T-helper 1 cell (primary cell): Measurements from ENCODE around the gene MZT2A.
A peak's percentile ranks its signal among the peaks of the same experiment; 100 is the strongest.
"Not testable (repeated sequence)": the region's sequence is repeated elsewhere in the genome, so short reads cannot be mapped to it uniquely, and the experiment has no call there.

Source experiments
- DNase-seq, 5 donors: peaks; one replicate each; pipeline ENCODE4 v3.0.0-alpha.2; 2012 to 2020
- total RNA-seq, 4 donors: gene quantifications; one replicate each; lab custom pipeline; 2026; lab: John Stamatoyannopoulos, UW

The MZT2A gene
- total RNA-seq, result 17.5 to 37.0 (median 30.3) reads per million in 4 donors

- not testable (repeated sequence) for DNase-seq
Observed at GRCh38 chr2:131492015-131492417, at the start of gene MZT2A. TSS of gene MZT2A (minus strand) at chr2:131492397. CDS start at chr2:131492376, 21 bp downstream.

GRCh38 chr2:131538856-131539255, 46.7 kb upstream of the MZT2A start:
- not testable (repeated sequence) for DNase-seq

- not testable (repeated sequence) for DNase-seq
Observed at GRCh38 chr2:131536841-131537240, 44.6 kb upstream of the MZT2A start.

GRCh38 chr2:131535951-131536826, 44.0 kb upstream of the MZT2A start:
- DNase-seq, result not testable (repeated sequence)

GRCh38 chr2:131535526-131535925, 43.3 kb upstream of the MZT2A start:
- DNase-seq, result no peak

- DNase-seq, result not testable (repeated sequence)
Observed at GRCh38 chr2:131534965-131535364, 42.8 kb upstream of the MZT2A start.

GRCh38 chr2:131534317-131534672, 42.1 kb upstream of the MZT2A start:
- not testable (repeated sequence) for DNase-seq

GRCh38 chr2:131533609-131534316, 41.6 kb upstream of the MZT2A start:
- not testable (repeated sequence) for DNase-seq

GRCh38 chr2:131532723-131533608, 40.8 kb upstream of the MZT2A start:
- not testable (repeated sequence) for DNase-seq

- not testable (repeated sequence) for DNase-seq
Observed at GRCh38 chr2:131531547-131532185, 39.5 kb upstream of the MZT2A start.

- DNase-seq, result not testable (repeated sequence)
Observed at GRCh38 chr2:131530626-131531344, 38.6 kb upstream of the MZT2A start.

GRCh38 chr2:131529864-131530445, 37.8 kb upstream of the MZT2A start:
- DNase-seq, result not testable (repeated sequence)

GRCh38 chr2:131528981-131529863, 37.0 kb upstream of the MZT2A start:
- DNase-seq, result peak in 1 of 5 donors; percentile 19

- DNase-seq, result peak; percentile 67 to 82 (median 72)
Observed at GRCh38 chr2:131527131-131528001, 35.2 kb upstream of the MZT2A start, which contains the start of gene CCDC74A. TSS of gene CCDC74A (plus strand) at chr2:131527888. CDS start at chr2:131527971, 83 bp downstream.

- not testable (repeated sequence) for DNase-seq
Observed at GRCh38 chr2:131525256-131525655, 33.1 kb upstream of the MZT2A start.

- DNase-seq, result no peak
Observed at GRCh38 chr2:131521961-131522781, 30.0 kb upstream of the MZT2A start.

GRCh38 chr2:131521524-131521923, 29.3 kb upstream of the MZT2A start:
- DNase-seq, result not testable (repeated sequence)

- no peak for DNase-seq
Observed at GRCh38 chr2:131520526-131520925, 28.3 kb upstream of the MZT2A start.
